SH-SY5Y (cell line): ENCODE results near the gene LRRC19.

Experiments used
- GATA2 ChIP-seq: IDR thresholded peaks from 2 replicates; pipeline ENCODE4 v1.6.1; 2011; ENCODE audit warnings: mild to moderate bottlenecking, low read depth, low read length
- GATA3 ChIP-seq: IDR thresholded peaks from 2 replicates; pipeline ENCODE4 v1.6.1; 2011; ENCODE audit warnings: low read depth, mild to moderate bottlenecking, low read length, moderate library complexity

GRCh38 chr9:27047136-27047535 is 41.7 kb upstream of the LRRC19 start:
- no peak for TF ChIP-seq GATA2
- no peak for TF ChIP-seq GATA3
